ENCODE results near the gene MRPS16.

Gene MRPS16

DNA sequence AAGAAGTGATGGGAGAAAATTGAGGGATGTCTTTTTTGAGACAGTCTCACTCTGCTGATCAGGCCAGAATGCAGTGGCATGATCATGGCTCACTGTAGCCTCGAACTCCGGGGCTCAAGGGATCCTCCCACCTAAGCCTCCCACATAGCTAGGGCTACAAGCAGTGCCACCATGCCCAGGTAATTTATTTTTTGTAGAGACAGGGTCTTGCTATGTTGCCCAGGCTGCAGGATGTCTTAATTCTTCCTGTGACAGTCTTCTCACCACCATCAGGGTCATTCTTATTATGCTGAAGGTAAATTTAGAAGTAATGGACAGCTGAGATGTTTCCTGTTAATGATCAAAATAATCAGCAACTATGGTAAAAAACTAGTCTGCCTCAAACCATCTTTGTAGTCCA lies 12.5 kb downstream of the MRPS16 start:
- DNase-seq (ENCODE audit: low spot score): no peak

- DNase-seq (ENCODE audit: low spot score): no peak
Observed at GRCh38 chr10:73238990-73239566, 13.4 kb downstream of the MRPS16 start.

- no peak for DNase-seq (ENCODE audit: low spot score)
Observed at GRCh38 chr10:73234695-73235094, 17.7 kb downstream of the MRPS16 start.

- no peak for DNase-seq (ENCODE audit: low spot score)
Observed at GRCh38 chr10:73233883-73234282, 18.6 kb downstream of the MRPS16 start.

DNA sequence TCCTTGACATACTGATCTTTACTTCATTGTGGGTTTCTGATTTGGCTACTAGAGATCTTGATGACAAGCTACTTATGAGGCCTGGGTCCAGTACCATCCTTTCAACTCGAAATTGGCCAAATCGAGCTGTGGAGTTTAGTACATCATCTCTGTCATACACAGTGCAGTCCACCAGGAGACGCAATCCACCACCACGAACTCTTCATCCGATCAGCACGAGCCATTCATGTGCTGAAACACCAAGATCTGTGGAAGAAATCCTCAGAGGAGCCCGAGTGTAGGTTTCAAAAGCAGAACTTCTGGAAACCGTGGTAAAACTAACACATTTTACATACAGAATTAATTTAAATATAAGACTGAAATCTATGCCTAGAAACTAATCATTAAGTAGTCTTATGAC lies 19.6 kb downstream of the MRPS16 start:
- no peak for DNase-seq (ENCODE audit: low spot score)

DNA sequence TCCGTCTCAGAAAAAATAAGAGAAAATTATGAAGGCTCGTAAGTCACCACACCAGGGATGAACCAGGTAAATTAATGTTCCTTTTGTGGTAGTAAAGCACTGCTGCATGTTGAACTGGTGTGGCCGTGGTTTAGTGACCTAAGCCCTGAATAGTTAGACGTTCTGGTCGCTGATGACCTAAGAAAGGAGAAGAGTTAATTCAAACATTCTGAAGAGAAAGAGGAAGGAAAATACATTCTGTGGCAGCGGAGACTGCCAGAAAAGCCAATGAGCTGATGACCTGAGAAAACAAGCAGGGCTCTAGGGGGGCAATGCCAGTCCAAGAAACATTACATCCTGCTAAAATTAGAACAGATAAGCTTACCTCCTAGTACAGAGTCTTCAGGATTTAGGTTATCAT lies 22.9 kb downstream of the MRPS16 start:
- DNase-seq (ENCODE audit: low spot score): no peak

DNA sequence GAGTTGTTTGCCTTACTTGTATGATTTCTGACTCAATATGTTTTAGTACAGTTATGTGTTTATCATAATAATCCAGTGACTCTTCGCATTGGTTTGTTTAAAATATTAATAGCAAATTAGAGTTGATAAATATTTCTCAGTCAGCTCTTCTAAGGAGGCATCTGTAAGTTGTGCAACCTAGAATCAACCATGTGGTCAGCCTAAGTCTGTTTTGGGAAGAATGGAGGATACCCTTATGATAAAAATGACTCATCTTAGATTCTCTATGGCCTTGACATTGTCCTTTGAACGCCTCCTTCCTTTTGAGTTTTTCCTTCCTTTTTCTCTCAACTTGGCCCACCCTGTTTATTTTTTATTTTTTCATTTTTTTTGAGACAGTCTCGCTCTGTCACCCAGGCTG lies 24.2 kb downstream of the MRPS16 start:
- no peak for DNase-seq (ENCODE audit: low spot score)

GRCh38 chr10:73226663-73227062 lies 25.8 kb downstream of the MRPS16 start:
- no peak for DNase-seq (ENCODE audit: low spot score)

- DNase-seq (ENCODE audit: low spot score): no peak
Observed at GRCh38 chr10:73225518-73225917, 26.9 kb downstream of the MRPS16 start.

DNA sequence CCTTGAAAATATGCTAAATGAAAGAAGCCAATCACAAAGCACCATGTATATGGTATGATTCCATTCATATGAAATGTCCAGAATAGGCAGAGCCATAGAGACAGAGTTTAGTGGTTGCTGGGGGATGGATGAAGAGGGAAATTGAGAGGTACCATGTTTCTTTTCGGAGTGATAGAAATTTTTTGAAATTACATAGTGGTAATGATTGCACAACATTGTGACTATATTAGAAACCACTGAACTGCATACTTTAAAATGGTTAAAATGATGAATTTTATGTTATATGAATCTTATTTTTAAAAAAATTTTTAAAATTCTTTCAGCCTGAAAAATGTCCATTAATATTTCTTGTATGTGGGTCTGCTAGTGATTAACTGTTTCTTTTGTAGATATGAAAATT lies 31.5 kb downstream of the MRPS16 start:
- DNase-seq (ENCODE audit: low spot score): no peak

DNA sequence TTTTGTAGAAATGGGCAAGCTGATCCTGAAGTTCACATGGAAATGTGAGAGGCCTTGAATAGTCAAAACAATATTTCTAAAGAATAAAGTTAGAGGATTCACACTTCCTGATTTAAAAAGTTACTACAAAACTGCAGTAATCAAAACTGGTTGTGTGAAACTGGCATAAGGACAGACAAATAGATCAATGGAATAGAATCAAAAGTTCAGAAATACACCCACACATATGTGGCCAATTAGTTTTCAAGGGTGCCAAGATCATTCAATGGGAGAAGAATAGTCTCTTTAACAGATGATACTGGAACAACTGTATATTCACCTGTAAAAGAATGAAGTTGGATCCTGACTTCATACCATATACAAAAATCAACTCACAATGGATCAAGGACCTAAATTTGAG lies 33.1 kb downstream of the MRPS16 start:
- DNase-seq (ENCODE audit: low spot score): no peak

DNA sequence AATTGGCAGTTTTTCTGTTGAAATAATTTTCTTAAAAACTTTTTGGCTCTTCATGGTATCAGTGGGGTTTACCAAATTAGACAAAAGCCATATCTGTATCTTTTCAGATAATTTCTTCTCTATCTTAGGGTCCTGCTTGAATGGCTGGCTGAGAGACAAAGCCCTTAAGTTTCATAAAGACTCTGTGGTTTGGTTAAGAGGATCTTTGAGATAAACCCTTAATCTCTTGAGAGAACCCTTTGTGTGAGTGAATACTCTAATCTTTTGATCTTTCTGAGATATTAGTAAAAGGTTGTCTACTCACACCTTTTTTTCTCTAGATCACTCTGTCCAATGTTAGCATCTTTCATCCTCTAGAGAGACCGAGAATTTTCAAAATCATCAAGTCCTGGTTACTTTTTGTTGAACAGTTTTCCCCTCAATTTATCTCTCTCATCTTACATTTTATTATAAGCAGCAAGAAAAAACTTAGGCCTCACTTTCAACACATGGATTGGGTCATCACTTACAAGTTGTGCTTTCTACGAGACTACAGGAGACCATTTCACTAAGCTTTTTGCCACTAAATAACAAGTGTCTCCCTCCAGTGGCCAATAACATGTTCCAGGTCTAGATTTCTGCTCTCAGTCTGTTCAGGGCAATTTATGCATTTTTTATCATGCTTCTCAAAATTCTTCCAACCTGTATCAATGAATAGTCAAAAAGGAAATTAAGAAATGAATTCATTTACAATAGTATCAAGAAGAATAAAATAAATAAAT lies 33.8 kb downstream of the MRPS16 start:
- no peak for DNase-seq (ENCODE audit: low spot score)

GRCh38 chr10:73217628-73218027 lies 34.8 kb downstream of the MRPS16 start:
- DNase-seq (ENCODE audit: low spot score): no peak

DNA sequence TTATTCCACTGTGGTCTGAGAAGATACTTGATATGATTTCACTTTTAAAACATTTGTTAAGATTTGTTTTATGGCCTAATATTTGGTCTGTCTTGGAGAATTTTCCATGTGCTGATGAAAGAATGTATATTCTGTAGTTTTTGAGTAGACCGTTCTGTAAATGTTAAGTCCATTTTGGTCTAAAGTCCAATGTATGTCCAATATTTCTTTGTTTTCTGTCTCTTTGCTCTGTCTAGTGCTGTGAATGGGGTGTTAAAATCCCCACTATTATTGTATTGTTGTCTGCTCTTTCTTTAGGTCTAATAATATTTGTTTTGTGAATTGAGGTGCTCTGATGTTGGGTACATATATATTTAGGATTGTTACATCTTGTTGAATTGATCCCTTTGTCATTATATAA lies 36.7 kb downstream of the MRPS16 start:
- no peak for DNase-seq (ENCODE audit: low spot score)

- DNase-seq (ENCODE audit: low spot score): no peak
Observed at GRCh38 chr10:73211106-73211811, 41.2 kb downstream of the MRPS16 start.

DNA sequence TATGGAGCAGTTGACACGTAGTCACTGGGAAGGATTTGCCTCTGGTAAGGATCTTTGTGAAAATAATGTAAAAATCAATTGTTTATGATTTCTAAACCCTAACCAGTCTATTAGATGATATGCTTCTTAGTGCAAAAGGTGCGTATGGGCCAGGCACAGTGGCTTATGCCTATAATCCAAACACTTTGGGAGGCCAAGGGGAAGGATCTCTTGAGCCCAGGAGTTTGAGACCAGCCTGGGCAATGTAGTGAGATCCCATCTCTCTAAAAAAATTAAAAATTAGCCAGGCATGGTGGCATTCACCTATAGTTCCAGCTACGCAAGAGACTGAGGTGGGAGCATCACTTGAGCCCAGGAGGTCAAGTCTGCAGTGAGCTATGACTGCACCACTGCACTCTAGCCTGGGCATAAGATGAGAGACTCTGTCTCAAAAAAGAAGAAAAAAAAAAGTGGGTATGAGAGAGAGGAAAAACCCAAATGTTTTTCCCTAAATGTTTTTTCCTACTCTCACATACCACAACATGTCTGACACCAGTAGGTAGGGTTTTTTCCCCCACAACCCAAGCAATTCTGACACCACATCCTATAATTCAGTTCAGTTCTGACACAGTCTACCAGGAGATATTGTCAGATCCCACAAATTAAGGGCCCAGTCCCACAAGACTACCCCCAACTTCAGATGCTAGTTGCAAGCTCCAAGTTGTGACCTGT lies 41.9 kb downstream of the MRPS16 start:
- no peak for DNase-seq (ENCODE audit: low spot score)

- no peak for DNase-seq (ENCODE audit: low spot score)
Observed at GRCh38 chr10:73209705-73210104, 42.7 kb downstream of the MRPS16 start.

DNA sequence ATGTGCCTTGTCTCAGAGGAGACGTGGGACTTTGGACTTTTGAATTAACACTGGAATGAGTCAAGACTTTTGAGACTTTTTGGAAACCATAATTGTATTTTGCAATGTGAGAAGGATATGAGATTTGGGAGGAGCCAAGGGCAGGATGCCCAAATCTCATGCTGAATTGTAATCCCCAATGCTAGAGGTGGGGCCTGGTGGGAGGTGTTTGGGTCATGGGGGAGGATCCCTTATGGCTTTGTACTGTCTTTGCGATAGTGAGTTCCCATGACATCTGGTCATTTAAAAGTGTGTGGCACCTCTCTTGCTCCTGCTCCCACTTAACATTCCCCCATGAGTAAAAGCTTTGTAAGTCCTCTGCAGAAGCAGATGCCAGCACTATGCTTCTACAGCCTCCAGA lies 44.6 kb downstream of the MRPS16 start:
- DNase-seq (ENCODE audit: low spot score): no peak

DNA sequence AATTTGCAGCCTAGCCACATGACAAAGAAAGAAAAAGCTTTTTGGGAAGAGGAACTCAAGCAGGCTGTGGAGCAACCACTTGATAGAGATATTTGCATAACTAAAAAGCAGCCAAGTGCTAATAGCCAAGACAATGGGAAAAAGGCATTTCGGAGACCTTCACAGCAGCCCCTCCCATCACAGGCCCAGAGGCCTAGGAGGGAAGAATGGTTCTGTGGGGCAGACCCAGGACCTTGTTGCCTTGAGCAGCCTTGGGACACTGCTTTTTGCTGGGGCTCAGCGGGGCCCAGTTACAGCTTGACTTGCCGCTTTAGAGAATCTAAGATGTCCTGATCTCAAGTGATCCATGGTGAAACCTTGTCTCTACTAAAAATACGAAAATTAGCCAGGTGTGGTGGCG lies 46.1 kb downstream of the MRPS16 start:
- DNase-seq (ENCODE audit: low spot score): no peak

DNA sequence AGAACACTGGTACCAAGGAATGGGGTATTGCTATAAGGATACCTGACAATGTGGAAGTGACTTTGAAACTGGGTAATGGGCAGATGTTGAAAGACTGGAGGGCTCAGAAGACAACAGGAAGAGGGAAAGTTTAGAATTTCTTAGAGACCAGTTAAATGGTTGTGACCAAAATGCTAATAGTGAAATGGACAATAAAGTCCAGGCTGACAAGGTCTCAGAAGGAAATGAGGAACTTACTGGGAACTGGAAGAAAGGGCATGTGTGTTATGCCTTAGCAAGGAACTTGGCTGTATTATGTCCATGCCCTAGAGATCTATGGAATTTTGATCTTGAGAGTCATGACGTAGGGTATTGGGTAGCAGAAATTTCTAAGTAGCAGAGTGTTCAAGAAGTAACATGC lies 46.6 kb downstream of the MRPS16 start:
- no peak for DNase-seq (ENCODE audit: low spot score)

GRCh38 chr10:73205081-73205480 lies 47.4 kb downstream of the MRPS16 start:
- no peak for DNase-seq (ENCODE audit: low spot score)

Data from LoVo (cell line).